MV-4-11 (cell line): ENCODE results near the gene VAMP2.

ENCODE experiments used
- DNase-seq: peaks from one replicate; lab custom pipeline; 2025; lab: John Stamatoyannopoulos, UW

VAMP2 gene

DNA sequence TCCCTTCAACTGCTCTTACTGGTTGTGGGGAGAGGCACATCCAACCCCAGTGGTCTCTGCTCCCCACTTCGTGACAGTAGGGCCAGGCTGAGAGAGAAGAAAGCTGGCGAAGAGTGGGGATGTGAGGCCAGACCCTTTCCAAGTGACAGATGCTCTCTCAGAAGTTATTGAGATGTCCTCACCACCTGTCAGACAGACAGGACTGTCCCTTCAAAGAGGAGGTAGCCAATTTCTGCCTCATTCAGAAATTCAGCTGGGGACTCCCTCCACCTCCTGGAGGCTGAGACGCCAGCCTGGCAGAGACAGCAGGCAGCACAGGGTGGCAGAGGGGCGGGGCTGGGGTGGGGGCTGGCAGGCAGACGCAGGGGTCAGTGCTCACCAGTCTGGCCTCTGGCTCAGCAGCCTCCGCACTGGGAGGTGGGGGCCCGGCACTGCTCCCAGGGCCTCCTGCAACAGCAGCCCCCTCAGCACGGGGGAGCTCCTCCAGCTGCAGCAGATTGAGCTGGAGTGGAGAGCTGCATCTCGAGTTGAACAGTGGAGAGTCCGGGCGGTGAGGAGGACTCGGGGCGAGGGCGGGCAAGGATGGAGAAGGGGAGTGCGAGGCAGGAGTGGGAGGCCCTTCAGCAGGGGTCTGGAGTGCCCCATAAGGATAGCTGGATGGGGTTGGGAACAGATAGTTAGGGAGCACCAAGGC is 19.7 kb downstream of the VAMP2 start:
- no peak for DNase-seq

DNA sequence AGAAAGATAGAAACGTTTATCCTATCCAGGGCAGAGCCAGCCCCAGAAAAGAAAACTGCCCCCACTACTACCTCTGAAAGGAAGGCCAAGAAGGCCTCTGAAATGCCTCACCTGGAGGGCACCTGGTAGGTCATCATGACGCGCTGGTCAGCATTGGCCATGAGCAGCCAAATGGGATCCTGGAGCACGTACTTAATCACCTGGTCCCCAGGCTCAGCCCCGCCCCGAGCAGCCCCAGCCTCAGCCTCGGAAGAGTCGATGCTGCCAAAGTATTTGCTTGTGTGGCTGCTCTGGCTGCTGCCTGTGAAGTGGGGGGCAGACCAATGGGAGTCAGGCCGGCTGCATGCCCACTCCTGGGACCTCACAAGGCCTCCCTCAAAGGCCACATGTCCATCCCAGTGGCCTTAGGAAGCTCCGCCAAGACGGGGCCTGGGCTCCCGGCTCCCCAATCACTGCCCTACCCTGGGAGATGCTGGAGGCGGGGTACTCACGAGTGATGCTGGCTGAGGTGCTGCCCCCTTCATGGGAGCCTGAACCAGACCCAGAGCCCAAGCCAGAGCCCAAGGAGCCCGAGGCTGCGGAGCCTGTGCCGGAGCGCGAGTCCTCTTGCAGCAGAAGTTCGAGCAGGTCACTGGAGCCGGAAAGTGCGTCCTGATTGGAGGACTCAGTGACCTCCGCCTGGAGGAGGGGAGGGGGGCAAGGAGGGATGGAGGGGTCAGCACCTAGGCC is 20.4 kb downstream of the VAMP2 start:
- no peak for DNase-seq

DNA sequence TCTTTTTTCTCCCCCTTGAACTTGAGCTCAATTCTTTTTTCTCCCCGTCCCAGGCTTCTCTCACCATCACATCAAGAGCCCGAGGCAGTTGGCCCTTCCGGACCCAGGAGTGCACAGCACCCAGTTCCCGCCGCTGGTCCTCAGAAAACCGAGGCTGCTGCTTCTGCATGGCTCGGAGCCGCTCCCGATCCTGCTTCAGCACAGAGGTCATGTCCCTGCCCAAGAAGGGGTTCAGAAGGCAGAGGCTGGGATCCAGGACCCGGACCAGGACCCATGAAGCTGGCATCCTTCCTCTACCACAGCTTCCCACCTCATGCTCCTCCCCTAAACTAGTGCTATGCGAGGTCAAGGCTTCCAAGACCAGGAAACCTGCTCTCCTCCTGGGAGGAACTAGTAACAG is 21.0 kb downstream of the VAMP2 start:
- no peak for DNase-seq

DNA sequence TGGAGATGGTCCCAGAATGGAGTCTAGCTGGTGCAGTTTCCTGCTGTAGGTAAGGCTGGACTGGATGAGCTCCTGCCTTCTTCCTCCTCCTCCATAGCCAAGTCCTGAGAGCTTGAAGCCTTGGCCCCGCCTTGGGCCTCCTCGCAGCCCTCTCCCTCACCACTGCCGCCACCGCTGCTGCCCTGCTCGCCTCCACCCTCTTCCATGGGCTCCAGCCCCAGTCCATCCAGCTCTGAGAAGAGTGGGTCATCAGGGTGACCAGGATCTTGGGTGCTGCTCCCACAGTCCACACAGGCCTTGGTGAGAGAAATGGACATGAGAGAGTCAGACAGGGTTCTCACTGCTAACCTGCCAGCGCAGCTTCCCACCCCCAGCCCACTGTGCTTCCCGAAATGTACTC is 21.7 kb downstream of the VAMP2 start:
- DNase-seq: no peak

DNA sequence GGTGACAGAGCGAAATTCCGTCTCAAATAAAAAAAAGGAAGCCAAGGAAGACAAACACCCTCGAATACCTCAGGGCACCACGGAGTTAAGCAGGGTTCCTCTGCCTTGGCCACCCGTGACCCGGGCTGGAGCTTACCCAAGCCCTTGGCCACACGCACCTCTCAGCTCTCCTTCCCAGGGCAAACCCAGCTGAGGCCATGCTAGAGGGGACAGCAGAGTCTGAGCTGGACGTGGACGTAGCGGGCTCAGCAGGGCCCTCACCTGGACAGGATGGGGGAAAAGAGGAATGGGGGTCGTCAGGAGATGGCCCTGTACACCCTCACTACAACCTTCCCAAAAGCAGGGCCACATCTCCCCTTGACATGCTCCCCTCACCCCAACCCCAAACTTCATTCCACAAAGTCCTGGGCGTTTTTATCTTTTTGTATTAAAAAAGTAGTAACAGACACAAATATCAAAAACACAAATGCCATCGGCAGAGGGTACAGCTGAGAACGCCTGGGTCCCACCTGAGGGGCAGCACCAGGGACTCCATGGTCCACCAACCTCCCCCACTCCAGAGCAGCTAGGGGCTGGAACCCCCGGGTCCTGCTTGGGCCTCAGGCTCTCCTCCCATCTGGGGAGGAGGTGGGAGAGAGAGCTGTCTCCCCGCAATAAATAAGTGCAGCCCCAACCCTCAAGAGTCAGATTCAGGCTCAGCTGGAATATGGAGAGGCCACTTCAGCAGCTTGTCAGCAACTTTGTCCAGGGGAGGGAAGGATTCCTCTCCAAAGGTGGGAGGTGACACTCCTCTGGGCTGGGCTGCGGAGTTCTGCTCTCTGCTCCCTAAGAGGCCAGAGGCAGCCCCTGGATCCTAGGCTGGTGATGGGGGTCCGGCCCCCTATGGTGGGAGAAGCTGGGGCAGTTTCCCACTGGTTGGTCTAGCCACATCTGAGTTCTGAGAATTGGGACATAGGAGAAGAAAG is 22.4 kb downstream of the VAMP2 start:
- DNase-seq: no peak

DNA sequence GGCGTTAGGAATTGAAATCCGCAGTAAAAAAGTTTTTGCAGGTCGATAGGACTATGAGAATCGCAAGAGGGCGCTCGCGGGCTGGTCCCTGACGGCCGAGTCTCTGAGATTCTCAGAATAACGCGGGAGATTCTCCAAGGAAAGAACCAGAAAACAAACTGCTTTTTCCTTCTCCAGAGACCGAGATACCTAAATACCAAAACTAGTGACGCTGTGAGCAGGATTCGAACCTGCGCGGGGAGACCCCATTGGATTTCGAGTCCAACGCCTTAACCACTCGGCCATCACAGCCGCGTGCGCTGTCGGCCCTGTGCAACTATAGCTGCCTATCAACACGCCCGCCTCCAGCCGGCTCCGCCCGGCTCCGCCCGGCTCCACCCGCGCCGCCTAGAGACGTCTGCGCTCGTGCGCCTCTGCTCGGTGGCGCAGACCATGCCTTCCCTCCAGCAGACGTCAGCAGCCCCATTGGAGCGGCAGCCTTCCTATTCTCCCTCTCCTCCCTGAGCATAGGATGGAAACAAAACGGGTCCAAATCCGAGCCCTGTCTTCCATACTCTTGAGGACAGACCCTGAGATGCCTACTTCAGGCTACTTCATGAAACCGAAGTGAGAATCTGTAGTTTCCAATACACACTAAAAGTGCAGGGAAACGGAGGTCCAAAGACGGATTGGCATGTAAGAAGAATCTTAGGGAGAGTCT is 23.9 kb downstream of the VAMP2 start:
- DNase-seq: peak; percentile 98

DNA sequence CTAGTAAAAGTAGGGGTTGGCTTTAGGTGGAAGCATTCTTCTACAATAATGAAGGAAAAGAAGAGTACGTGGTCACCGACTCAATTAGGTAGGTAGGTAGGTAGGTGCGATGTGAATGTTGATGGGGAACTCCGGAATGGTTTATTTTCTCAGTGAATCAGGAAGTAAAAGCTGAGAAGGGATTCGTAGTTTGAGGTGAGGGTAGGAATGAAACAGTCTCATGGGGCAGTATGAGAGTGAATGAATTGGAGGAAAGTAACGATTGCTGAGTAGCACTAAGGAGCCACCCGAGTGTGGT is 24.4 kb downstream of the VAMP2 start:
- no peak for DNase-seq

DNA sequence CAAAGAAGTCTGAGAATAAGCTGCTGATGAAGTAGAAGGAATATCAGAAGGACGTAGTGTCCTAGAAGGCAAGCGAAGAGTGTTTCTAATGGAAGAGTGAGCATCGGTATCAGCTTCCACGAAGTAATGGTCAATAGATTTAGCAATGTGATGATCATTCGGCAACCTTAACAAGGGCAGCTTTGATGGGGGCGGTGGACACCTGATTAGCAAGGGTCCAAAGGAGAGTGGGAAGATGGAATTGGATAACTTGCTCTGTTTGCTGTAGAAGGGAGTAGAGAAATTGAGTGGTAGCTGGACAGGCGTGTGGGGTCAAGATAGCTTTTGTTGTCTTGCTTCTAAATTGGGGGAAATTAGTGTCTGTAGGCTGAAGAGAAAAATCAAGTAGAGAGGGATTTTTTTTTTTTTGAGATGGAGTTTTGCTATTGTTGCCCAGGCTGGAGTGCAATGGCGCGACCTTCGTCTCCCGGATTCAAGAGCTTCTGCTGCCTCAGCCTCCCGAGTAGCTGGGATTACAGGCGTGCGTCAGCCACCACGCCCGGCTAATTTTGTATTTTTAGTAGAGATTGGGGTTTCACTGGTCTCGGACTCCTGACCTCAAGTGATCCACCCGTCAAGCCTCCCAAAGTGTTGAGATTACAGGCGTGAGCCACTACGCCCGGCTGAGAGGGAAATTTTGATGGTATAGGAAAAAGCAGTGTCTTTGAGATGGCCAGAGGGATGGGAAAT is 24.9 kb downstream of the VAMP2 start:
- no peak for DNase-seq

DNA sequence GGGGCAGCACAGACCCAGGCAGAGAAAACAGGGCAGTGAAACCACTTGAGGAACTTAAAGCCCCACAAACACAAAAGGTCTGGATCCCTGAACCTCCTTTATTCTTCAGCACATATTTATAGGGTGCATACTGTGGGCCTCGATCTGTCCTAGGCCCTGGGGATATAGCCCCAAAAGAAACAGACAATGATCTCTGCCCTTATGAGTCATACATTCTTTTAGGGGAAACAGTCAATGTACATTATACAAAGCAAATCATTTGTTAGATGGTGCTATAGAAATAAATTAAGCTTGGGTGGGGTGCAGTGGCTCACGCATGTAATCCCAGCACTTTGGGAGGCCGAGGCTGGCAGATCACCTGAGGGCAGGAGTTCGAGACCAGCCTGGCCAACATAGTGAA is 28.8 kb downstream of the VAMP2 start:
- no peak for DNase-seq

DNA sequence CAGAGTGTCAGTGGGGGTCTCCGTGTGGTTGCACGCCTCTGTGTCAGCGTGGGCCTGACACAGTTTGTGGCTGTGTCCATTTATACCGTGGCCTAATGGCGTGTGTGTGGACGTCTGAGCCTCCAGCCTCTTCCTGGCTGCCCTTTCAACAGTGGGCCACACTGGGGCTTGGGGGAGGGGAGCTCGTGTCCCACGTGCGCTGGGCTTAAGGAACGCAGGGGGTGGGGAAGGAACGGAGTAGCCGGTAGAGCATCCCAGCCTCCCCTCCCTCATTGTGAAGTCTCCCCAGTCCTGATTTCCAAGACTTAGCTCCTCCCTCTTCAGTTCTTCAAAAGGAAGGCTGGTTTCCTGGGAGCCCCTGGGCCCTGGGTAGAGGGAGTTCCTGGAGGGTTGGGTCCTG is 29.3 kb downstream of the VAMP2 start:
- no peak for DNase-seq

DNA sequence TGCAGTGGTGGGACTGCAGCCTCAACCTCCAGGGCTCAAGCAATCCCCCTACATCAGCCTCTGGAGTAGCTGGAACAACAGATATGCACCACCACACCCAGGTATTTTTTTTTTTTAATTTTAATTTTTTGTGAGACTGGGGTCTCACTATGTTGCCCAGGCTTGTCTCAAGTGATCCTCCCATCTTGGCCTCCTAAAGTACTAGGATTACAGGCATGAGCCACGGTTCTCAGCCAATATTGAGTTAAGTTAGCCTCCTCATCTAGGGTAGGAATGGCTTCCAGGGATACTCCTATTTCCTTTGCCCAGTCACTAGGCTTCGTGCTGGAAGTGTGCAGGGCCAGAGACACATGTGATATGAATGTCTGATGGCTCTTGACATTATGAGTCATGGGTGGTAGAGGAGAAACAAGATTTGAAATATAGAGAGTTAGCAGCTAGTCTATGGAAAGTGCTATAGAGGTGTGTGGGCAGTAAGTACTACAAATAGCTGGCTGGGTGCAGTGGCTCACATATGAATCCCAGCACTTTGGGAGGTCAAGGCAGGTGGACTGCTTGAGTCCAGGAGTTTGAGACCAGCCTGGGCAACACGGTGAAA is 30.8 kb downstream of the VAMP2 start:
- no peak for DNase-seq

DNA sequence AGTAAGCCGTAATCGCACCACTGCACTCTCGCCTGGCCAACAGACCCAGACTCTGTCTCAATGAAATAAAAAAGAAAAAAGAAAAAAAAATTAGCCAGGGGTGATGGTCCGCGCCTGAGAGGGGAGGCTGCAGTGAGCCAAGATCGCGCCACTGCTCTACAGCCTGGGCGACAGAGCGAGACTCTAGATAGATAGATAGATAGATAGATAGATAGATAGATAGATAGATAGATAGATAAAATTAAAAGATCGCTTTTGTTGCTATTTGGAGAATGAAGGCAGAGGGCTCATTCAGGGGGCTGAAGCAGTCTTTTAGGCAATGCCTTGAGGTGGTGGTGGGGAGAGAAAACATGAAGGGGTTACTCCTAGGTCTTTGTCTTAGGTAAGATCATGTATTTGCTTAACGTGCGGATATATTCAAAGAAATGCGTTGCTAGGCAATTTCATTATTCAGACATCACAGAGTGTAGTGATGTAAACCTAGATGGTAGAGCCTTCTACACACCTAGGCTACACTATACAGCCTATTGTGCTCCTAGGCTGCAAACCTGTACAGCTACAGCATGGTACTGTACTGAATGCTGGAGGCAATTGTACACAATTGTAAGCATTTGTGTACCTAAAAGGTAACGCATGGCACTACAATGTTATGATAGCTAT is 34.5 kb downstream of the VAMP2 start:
- DNase-seq: no peak

DNA sequence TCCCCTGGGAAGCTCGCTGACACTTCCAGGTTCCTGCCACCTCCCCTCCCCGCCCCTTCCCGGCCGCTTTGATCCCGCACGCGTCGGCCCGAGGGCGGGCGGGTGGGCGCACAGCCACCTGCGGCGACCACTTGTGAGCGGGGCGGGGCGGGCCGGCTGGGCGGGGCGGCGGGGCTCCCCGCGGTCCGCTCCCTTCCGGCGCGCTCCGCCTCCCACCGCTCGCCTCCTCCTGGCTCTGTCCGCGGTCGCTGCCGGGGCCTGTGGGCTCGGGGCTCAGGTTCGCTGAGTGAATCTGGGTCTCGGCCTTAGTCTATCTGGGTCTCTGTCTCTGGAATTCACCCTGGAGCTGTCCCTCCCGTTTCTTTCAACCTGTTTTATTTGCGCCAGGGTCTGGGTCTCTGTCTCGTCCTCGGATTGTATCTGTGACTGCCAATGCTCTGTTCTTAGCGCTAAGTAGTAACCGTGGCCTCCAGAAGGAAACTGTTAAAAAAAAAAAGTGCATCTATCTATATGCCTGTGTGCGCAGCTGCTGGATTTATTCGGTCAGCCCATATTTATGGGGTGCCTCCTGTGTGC is 36.2 kb downstream of the VAMP2 start:
- DNase-seq: no peak

DNA sequence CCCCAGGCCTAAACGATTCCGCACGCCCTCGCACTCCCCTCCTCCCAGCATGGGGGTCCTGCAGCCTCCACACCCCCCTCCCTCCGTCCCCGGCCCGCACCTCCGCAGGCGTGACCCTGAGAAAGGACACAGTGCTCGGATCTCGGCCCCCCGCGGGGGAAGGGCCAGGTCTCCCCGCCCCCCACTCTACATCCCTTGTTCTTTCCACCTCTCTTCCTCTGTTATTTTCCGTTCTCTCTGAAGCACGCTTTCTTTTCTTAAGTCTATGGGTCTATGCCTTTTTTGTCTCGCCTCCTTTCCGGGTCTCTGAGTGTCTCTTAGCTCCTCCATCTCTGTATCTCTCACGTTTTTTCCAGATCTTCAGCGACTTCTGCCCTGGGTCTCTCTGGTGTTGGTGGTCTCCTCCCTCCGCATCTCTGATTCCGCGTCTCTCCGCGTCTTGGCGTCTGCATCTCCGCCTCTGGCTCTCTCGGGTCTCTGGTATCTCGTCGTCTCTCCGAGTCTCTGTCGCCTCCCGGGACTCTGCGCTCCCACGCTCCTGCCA is 36.7 kb downstream of the VAMP2 start:
- DNase-seq: no peak

DNA sequence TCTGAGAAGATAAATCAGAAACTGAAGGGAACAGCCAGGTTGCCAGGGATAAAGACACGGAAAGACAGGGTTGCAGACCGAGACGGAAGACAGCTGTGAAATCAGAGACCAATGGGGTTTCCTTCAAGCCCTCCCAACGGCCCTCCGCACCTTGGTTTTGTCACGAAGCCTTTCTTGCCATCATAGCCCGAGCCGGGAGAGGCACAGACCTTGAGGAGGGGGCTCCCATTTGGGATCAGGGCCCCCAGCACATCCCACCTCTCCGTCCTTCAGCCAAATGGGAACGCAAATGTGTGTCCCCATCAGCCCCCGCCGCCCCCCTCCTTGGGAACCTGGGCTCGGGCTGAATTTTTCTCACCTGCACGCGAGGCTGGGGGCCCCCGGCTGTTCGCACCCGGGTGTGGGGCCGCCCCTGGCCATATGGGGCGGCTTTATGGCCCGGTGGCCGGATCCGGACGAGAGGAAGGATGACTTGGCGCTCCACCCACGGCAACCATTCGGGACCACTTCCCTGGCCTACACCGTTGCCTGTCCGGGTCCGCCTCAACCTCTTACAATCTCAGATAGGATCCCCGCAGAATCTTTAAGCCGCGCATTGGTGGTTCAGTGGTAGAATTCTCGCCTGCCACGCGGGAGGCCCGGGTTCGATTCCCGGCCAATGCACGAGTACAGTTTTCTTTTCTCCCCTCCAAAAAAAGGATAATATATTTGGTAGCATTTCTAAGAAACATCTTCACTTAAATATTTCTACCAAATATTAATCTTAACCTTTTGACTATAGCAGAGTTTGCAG is 37.4 kb downstream of the VAMP2 start:
- DNase-seq: peak; percentile 67

DNA sequence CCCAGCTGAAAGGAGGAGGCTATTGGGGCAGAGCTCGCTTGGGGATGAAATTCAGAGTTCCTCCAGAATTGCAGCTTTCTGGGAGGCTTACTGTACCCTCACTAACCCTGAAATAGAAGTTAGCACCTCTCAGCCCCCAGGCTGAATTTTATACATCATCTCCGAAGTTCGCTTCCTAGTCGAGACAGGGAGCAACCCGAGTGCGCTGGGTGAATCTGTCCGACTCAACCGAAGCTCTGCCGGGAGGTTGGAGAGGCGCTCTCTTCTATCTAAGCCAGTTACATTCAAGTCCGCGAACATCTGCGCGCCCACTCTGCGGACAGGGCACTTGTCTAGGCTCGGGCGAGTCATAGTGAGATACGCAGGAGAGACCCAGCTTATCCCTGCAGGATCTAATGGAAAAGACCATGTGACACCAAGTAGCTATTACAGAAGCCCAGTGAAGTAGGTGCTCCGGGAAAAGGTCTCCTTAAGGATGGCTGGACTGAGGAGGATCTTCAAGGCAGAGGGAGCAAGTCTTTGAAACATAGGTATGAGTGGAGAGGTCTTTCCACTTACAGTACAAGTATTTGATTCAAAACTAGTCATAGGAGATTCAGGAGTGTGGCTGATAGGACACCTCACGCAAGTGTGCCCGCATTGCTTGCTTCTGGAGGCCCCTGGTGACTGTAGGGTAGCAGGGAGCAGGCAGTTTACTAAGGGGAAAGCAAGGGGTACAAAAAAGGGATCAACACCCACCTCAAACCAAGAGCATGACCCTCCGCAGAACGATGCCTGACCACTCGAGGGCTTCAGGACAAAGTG is 38.2 kb downstream of the VAMP2 start:
- DNase-seq: no peak

DNA sequence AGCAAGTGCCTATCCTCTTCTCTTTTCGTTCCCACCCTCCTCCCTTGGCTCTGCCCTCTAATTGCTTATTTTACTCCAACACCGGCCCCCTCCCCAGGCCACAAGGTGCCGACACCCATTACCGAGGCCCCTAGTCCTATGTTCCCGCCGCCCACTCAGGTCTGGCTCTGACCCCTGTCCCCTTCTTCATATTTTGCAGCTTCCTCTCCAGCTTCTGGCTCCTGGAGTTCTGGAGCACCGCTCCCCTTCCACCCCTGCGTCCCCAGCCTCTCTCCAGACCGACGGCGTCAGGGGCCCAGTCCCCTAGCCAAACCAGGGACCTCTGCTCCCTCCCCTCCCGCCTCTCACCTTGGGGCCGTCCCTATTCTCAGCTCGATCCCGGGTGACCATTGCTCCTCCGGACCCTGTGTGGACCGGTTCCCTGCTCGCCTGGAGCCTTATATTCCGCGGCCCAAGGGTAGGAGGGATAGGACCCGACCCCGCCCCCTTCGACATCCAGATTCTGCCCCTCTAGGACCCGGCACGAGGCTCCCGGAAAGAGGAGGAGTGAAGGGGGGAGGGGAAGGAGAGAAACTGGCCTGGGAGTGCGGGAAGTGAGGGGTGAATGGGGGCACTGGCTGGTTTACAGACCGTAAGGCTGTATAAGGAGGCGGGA is 38.9 kb downstream of the VAMP2 start, which contains the start of gene HES7:
HES7 (minus strand) TSS at position 412 of the 655 bp plus-strand sequence; CDS start at position 390, 22 bp downstream.
- no peak for DNase-seq
